D721Med (cell line): ENCODE results near the gene CHD6.
"Not testable (repeated sequence)": the region's sequence is repeated elsewhere in the genome, so short reads cannot be mapped to it uniquely, and the experiment has no call there.

ENCODE experiments used
- DNase-seq: peaks from one replicate; pipeline ENCODE4 v3.0.0; 2011; ENCODE audit warnings: low spot score; ENCODE audit not compliant: insufficient read length
- FAIRE-seq: peaks from 2 replicates; lab custom pipeline; 2011; peaks lifted over from hg19 to GRCh38; lab: Jason Lieb, UNC
- TF ChIP-seq, protein P1 (sequence below): IDR thresholded peaks from 2 replicates; pipeline ENCODE4 v1.5.1; 2012; ENCODE audit warnings: mild to moderate bottlenecking, control low read depth; ENCODE audit not compliant: insufficient read depth; ENCODE audit errors: missing control alignments

The CHD6 gene

DNA sequence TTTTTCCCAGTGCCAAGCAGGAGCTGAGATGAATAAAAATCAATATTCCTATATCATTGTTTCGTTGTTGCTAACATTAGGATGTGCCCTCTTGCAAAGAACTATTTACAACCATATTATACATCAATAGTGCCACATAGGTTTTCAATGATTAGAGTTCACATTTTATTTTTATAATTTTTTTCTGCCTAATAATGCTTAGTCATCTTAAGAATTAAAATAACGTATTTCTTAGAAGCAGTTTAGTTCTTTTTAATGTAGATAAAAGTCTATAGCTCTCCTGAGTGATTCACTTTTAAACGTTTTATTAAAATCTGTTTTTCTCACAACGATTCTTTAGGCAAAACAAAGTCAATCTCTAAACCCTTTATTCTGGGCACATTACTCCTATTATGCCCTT is 71.6 kb downstream of the CHD6 start:
- FAIRE-seq (no peak), DNase-seq (no peak)
- TF ChIP-seq, protein P1, sequence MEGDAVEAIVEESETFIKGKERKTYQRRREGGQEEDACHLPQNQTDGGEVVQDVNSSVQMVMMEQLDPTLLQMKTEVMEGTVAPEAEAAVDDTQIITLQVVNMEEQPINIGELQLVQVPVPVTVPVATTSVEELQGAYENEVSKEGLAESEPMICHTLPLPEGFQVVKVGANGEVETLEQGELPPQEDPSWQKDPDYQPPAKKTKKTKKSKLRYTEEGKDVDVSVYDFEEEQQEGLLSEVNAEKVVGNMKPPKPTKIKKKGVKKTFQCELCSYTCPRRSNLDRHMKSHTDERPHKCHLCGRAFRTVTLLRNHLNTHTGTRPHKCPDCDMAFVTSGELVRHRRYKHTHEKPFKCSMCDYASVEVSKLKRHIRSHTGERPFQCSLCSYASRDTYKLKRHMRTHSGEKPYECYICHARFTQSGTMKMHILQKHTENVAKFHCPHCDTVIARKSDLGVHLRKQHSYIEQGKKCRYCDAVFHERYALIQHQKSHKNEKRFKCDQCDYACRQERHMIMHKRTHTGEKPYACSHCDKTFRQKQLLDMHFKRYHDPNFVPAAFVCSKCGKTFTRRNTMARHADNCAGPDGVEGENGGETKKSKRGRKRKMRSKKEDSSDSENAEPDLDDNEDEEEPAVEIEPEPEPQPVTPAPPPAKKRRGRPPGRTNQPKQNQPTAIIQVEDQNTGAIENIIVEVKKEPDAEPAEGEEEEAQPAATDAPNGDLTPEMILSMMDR = no peak

DNA sequence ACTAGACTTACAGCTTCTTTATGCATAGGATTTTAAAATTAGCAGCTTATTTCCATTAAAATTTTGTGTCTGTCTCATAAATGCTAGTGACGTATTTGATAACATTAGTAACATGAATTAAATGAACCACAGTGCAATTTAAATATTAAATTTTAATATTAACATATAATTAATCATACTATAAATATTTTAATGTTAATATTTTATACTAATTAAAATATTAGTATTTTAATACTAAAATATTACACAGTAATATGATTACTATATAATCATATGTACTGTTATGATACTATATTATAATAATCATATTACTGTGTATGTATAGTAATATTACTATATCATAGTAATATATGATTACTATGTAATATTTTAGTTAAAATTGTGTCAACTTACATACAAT is 73.7 kb downstream of the CHD6 start:
- TF ChIP-seq, protein P1 = no peak
- DNase-seq (no peak), FAIRE-seq (no peak)

DNA sequence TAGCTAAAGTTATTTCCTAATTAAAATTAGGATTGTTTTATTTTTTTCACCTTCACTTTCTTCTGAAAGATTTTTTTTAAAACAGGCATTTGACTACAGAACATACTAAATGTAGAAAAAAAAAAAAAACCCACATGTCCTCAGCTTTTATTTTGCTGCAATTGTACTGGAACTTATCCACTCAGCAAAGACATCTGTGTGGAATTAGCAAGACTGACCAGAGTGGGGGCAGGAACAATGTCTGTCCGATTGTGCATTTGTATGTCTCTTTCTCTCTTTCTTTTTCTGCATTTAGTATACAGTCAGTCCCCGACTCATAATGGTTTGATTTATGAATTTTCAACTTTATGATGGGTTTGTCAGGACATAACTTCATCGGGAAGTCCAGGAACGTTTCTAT is 77.3 kb downstream of the CHD6 start:
- no peak for DNase-seq
- FAIRE-seq = no peak
- TF ChIP-seq, protein P1 = no peak

DNA sequence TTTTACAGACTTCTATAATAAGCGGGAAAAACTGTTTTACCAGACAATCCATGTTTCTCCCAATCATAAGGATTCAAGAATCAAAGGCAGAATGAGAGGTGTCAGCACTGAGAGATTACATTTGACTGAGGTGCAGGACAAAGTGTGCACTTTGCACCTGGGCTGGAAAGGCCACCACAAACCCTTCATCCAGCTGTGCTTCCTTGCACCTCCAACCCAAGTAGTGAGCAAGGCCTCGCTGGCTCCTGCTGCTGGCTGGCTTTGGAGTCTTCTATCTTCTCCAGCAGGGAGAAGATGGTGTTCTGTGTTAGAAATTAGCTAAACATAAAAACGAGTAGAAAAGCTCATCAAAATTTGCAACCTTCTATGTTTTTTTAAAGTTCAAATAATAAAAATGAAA is 77.7 kb downstream of the CHD6 start:
- DNase-seq (no peak), FAIRE-seq (no peak)
- TF ChIP-seq, protein P1 = no peak

DNA sequence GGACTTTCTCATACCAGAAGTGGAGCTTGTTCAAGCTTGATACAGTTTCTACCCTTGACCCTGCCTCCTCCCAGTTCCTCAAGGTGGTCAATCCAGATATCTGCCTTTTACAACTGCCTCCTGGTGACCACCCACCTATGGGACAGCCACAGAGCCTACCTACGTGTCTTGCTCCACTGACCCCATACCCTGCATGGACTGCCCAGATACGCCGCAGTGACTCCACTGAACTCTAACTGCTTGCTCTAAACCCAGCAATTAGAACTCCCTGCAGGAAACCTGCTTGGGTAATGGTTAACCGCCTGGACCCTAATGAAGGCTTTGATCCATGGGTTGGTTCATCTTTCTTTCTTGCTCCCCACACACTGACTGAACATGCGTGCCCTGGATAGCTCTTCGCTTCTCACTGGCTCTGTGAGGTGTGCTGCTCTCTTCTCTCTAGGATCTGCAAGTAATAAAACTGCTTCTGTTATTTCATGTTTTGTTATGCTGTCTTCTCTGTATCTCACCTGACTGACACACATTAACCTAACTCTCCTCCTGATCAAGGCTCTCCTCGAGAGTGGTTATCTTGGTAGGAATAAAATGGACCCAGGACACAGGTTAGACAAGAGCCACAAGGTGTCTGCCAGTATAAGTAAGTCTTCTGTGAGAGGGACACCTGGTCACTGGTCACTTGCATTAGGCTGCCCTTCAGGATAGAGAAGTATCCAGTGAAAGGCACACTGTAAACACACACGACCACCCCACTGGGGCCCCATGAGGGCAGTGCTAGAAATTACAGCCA is 79.2 kb downstream of the CHD6 start:
- DNase-seq (no peak), FAIRE-seq (no peak)
- TF ChIP-seq, protein P1 = no peak

DNA sequence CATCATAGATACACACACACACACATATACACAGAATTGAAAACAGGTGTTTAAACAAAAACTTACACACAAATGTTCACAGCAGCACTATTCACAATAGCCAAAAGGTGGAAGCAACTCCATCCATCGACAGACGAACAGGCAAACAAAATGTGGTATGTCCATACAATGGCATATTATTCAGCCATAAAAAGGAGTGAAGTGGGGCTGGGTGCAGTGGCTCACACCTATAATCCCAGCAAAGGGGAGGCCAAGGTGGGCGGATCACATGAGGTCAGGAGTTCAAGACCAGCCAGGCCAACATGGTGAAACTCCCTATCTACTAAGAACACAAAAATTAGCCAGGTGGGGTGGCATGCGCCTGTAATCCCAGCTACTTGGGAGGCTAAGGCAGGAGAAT is 80.3 kb downstream of the CHD6 start:
- no peak for FAIRE-seq
- TF ChIP-seq, protein P1 = no peak
- no peak for DNase-seq

DNA sequence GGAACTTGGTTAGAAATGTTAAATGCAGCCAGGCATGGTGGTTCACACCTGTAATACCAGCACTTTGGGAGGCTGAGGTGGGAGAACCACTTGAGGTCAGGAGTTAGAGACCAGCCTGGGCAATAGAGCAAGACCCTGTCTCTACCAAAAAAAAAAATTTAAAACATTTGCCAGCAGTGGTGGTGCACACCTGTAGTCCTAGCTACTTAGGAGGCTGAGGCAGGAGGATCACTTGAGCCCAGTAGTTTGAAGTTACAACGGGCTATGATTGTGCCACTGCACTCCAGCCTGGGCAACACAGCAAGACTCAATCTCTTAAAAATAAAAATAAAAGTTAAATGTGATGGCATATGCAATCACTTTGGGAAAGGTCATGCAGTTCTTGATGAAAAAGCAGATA is 82.6 kb downstream of the CHD6 start:
- not testable (repeated sequence) for DNase-seq, FAIRE-seq
